ENCODE results near the gene CACNG8.
A peak's percentile ranks its signal among the peaks of the same experiment; 100 is the strongest.

Gene CACNG8

GRCh38 chr19:53977991-53978731 lies 15.4 kb downstream of the CACNG8 start:
- DNase-seq (ENCODE audit: insufficient read length, low spot score) (no peak), FAIRE-seq (no peak)
- no peak for TF ChIP-seq CTCF (IDR thresholded peaks at IDR 0.05; ENCODE audit: insufficient read depth, missing control alignments)

- no peak for FAIRE-seq
- no peak for DNase-seq (ENCODE audit: insufficient read length, low spot score)
- TF ChIP-seq CTCF (IDR thresholded peaks at IDR 0.05; ENCODE audit: insufficient read depth, missing control alignments) = no peak
Observed at GRCh38 chr19:53978975-53979801, 16.5 kb downstream of the CACNG8 start.

- FAIRE-seq (no peak), DNase-seq (ENCODE audit: insufficient read length, low spot score) (no peak)
- TF ChIP-seq CTCF (IDR thresholded peaks at IDR 0.05; ENCODE audit: insufficient read depth, missing control alignments) = no peak
Observed at GRCh38 chr19:53980539-53981375, 18.0 kb downstream of the CACNG8 start.

GRCh38 chr19:53981376-53981951 lies 18.7 kb downstream of the CACNG8 start:
- no peak for TF ChIP-seq CTCF (IDR thresholded peaks at IDR 0.05; ENCODE audit: insufficient read depth, missing control alignments)
- DNase-seq (ENCODE audit: insufficient read length, low spot score) = no peak
- FAIRE-seq = no peak

- no peak for FAIRE-seq
- no peak for TF ChIP-seq CTCF (IDR thresholded peaks at IDR 0.05; ENCODE audit: insufficient read depth, missing control alignments)
- DNase-seq (ENCODE audit: insufficient read length, low spot score) = no peak
Observed at GRCh38 chr19:53982001-53982451, 19.3 kb downstream of the CACNG8 start.

GRCh38 chr19:53982611-53983010 lies 19.9 kb downstream of the CACNG8 start:
- FAIRE-seq = no peak
- TF ChIP-seq CTCF (IDR thresholded peaks at IDR 0.05; ENCODE audit: insufficient read depth, missing control alignments) = no peak
- peak; percentile 59 for DNase-seq (ENCODE audit: insufficient read length, low spot score)

Data from D721Med (cell line).